HG02571 (cell line): ENCODE results near the gene RPL15.

Experiments used
- ATAC-seq: cut with Tn5 transposase; IDR thresholded peaks from one replicate; pipeline ENCODE4 v1.9.1; 2021; ENCODE audit warnings: mild to moderate bottlenecking, moderate library complexity; ENCODE audit not compliant: unreplicated experiment

The RPL15 gene

DNA sequence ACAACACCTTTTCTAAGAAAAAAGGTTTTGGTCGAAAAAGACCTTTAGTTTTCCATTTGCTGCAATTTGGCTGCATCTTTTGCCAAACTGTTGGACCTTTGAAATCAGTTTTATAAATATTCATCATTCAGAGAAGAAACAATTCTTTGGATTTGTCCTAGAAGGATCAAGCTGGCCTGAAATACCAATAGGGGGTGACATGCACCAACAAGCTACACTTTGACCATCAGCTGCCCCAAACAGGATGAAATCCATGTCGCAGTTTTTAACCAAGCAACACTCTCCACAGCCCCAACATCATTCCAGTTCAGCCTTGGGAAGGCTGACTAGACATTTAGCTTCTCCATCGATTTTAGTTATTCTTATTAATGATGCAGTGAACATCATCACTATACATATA, 9.8 kb downstream of the RPL15 start:
- ATAC-seq, result no peak

DNA sequence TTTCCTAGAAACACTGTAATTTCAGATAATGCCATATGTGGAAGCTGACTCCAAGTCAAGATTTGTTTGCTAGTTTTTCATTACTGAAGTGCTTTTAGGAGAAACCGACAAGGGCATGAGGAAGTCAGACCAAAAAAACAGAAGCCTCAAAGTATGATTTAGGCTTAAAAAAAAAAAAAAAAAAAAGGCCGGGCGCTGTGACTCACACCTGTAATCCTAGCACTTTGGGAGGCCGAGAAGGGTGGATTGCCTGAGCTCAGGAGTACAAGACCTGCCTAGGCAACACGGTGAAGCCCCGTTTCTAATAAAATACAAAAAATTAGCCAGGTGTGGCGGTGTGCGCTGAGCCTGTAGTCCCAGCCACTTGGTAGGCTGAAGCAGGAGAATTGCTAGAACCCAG, 11.6 kb downstream of the RPL15 start:
- no peak for ATAC-seq

DNA sequence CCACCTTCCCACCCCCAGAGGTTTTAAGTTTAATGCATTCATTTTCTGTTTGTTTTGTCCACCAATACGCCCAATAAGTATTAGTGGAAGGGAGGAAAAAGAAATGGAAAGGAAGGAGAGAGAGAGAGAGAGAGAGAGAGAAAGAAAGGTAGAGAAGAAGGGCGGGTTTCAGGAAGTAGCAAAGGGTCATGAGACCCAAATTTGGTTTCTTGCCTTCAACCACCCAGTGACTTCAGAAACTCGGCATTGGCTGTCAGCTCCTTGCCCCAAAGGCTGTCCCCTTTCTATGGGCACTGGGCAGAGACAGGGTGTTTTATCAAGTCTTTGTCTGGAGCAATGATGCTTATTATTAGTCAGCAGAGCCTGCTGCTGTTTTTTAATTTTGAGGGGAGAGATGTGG, 14.7 kb downstream of the RPL15 start:
- ATAC-seq, result no peak

DNA sequence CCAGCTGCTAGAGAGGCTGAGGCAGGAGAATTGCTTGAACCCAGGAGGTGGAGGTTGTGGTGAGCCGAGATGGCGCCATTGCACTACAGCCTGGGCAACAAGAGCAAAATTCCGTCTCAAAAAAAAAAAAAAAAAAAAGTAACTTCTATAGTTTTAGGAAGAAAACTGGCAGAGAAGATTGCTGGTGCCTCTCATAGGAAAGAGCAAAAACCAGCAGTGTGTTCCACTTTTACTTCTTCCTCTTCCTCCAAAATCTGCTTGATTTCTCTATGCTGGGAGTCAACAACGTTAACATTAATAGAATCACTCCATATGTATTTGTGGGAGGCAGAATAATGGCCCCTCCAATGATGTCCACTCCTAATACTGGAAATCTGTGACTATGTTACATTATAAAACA, 15.6 kb downstream of the RPL15 start:
- no peak for ATAC-seq

DNA sequence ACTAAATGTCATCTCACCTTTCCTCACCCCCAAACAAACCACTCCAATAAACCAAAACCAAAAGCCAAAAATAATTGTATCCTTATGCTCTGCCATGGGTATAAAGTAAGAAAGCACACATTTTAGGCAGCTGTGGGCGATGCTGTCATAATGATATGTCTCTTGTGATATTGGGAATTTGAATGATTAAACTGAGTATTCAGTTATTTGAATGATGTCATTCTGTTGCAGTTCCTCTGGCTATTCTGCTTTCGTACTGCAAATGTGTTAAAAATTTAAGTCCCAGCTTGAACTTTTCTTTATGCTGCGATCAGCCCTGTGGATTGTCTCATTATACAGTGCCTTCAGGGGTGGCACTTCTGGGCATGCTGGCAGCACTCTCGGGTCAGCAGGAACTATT, 17.3 kb downstream of the RPL15 start:
- ATAC-seq, result no peak

DNA sequence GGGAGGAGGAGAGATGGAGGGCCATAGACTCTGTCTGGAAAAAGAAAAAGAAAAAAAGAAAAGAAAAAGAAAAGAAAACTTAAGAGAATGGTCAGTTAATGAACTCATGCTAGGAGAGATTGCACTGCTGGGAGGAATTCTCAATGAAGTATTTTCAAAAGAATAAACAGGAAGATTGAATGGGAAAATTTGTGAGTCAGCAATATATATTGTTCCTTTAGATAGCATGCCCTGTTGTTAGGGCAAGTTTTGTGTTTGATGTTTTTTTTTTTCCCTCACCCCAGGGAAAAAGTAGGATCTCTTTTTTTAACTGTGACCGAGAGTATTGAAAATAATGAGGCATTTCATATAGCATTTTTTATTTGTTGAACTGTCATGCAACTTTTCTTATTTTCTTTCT, 20.4 kb downstream of the RPL15 start:
- no peak for ATAC-seq

DNA sequence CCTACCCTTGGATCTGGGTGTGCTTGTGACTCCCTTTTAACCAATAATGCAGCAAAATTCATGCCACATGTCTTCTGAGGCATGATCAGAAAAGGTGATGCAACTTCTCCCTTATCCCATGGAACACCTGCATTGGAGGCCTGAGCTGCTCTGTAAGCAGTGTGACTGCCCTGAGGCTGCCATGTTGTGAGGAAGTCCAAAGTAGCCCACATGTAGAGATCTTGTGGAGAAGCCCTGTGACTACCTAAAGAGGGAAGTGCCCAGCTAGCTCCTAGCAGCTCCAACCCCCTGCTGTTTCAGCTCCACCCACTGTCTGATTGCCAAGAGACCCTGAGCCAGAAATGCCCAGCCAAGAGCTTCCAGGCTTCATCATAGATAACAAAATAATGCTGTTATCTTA, 21.8 kb downstream of the RPL15 start:
- no peak for ATAC-seq

DNA sequence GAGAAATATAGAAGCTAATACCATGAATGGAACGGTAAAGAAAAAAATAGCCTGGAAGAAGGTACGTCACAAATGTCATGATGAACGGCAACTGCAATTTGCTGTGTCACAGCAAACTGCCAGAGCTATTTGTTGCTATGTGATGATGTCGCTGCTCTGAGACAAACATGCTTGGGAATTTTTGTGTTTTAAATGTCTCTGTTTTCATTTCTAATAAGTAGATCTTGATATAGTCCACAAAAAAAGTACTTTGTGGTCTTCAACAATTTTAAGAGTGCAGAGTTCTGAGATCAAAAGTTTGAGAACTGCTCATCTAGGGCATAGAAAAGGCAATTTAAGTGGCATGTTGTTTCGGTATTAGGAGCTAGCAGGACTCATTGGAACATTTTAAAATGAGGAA, 23.8 kb downstream of the RPL15 start:
- ATAC-seq, result no peak

DNA sequence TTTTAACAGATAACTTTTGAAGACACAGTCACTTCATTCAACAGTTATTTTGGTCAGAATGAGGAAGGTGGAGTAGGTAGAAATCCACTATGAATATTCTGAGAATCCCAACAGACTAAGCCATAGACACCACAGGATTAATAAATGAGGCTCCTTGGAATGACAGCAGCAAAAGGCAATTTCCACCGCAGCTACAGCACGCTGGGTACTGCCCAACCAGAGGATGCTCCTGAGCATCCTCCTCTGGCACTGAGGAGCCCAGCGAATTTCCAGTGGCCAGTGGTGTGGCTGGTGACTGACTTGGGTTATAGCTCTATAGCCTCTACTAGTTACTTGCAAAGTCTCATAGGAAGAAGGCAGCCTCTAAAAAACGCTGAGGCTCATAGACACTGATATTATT, 24.5 kb downstream of the RPL15 start:
- no peak for ATAC-seq

DNA sequence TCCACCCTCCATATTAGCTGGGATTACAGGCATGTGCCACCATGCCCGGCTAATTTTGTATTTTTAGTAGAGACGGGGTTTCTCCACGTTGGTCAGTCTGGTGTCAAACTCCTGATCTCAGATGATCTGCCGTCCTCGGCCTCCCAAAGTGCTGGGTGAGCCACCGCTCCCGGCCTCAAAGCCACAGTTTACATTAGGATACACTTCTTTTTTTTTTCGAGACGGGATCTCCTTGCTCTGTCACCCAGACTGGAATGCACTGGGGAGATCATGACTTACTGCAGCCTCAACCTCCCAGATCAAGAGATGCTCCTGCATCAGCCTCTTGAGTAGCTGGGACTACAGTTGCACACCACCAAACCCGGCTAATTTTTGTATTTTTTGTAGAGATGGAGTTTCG, 25.6 kb downstream of the RPL15 start:
- no peak for ATAC-seq

DNA sequence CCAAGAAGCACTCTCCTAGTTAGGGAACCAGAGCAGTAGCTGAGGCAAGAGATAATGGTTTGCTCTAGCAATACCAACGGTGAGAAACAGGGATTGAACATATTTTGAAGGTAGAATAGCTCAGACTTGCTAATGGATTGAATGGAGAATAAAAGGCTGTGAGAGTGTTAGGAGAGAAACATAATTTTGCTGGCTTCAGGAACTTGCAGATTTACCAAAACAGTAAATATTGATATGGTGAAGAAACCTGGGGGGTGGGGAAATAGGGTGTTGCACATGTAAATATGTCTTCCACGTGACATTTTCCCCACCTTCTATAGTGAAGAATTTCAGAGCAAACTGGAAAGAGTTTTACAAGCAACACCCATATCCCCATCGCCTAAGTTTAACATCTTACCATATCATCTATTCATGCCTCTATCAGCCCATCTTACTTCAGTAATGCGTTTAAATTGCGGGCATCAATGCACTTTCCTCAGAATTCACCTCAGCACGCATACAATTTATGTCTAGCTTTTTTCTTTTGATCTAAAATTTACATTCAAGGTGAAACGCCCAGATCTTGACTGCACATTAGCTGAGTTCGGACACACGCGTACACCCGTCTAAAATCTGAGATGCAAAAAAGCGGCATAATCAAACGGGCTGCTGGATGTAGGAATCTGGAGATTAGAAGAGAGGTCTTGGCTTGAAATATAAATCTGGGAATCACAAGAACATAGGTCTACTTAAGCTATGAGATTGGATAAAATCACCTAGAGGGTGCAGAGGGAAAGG, 27.3 kb downstream of the RPL15 start:
- ATAC-seq, result no peak

DNA sequence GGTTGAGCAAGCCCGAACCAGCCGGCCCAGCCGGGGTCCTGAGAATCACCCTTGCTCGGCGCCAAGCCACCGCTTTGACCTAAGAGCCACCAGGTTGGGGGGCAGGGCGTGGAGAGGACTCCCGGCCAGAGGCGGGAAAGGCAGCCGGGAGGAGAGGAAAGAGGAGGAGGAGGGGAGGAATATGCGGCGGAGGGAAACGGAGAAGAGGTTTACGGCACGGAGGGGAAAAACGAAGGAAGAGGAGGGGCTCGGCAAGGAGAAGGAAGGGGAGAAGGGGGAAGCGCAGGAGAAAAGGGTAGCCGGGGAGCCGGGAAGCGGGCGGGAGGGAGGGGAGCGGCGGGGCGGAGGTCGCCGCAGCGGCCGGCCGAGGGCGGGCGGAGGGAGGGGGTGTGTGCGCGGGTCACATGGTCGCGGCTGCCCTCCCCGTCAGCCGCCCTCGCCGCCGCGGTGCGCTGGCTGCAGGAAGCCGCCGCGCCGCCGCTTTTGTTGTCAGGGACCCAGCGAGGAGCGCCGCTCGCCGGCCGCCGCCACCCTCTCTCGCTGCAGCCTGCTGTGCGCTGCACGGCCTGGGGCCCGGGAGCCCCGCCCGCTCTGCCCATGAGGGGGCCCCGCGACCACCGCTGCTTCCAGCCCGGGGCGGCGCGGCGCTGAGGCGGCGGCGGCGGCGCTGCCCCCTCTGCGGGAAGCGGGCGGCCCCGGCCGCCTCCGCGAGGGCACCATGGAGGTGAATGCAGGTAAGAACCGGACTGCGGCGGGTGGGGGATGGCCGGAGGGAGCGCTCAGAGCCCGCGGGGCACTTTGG, 28.1 kb downstream of the RPL15 start, which contains the start of gene NR1D2:
Gene NR1D2, plus strand, starts transcription at position 426 of the 802 bp plus-strand sequence. Its CDS starts 293 bp downstream, at position 719.
- peak; percentile 58 for ATAC-seq

DNA sequence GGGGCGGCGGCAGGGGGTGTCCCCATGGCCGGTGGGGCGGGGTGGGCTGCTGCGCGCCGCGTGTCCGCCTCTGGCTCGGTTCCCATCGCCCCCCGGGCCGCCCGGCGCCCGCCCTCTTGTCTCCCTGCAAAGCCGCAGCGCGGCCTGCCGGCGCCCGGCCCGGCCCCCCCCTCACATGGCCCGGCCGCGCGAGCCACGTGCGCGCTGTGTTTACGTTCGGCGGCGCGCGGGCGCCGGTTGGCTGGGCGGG, 28.7 kb downstream of the RPL15 start:
- no peak for ATAC-seq

DNA sequence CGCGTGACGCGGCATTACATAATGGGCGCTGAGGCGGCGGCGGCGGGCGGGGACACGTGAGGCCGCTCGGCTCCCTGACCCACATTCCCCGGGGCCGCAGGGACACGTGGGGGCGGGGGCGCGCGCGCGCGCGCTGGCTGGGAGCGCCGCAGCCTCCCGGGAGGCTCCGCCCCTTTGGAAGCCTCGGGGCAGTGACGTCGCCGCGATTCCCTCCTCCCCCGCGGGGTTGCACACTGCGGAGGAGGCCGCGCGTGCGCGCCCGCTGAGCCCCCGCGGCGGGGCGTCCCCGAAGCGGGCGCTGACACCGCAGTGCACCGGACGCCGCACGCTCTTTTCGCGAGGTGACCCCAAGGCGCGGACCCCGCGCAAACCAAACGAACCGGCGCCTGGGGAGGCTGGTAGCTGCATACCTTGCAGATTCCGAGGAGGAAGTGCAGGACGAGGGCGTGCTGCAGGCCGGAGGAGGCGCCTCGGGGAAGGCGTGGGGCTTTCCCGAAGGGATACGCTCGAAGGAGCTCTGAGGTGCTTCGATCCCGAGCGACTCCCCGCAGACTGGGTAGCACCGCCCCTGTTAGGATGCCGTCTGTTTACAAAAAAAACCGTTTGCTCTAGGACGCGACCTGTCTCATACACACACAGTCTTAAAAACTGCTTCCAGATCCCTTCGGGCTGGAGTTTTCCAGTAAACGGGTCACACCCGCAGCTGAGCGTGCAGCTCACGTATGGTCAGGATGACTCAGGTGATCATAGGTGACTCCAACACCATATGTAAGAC, 29.2 kb downstream of the RPL15 start:
- ATAC-seq, result peak; percentile 77

DNA sequence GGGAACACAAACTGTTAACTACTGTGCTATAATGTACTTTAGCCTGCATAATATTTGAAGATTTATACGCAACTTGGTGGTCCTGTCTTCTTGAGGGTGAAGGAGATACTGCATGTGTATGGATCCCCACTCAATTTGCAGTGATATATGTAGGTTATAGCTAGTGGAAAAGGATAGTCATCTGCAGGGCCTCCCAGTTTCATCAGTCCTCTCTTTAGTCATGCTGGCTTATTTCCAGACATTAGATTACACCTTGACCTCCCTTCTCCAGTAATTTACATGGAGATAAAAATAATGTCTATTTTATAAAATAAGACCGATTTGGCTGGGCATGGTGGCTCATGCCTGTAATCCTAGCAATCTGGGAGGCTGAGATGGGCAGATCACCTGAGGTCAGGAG, 31.8 kb downstream of the RPL15 start:
- no peak for ATAC-seq

DNA sequence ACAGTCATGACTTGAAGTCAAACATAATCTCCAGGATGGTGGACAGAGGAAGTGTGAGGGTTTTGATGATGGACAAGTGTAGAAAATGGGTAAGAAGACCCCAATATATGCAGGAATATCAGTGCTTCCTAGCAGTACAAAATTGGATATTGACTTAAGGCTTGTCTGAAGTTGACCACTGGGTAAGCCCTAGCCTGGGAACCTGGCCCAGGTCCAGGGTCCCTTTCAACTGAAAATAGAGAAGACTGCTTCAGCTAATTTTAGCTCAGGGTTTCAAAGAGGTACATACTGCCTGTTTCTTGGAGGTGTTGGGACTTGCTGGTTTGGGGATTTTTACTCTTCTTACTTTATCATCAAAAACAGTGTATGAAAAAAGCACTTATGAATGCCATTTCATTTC, 32.9 kb downstream of the RPL15 start:
- ATAC-seq, result no peak

DNA sequence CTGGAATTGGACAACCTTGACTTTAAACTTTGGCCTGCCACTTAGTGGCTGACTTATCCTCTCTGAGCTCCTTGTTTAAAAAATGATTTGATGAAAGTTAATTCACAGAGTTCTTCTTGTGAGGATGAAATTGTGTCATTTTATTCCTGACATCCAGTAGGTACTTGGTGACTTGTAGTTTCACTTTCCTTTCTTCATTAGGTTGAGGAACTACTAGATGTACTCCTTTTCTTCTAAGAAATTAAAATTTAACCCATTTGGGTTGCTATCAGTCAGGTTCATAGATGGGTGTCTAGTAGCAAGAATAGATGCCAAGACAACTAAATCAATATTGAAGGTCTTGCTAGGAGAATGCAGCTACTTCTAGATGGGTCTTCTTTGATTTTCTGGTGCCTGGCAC, 33.4 kb downstream of the RPL15 start:
- no peak for ATAC-seq

DNA sequence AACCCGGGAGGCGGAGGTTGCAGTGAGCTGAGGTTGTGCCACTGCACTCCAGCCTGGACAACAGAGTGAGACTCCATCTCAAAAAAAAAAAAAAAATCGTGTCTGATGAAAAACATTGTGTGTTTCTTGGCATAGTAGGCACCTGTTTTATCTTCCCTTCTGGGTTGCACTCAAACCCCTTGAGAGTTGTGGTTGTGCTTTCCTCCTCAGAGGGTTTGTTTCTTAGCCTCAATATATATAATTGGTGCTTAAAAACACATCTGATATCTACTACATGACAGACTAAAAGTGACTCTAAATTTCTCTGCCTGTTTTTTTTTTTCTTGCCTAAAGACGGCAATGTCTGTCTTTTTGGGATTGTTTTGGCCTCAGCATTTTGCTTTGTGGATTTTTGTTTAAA, 35.7 kb downstream of the RPL15 start:
- peak; percentile 46 for ATAC-seq

DNA sequence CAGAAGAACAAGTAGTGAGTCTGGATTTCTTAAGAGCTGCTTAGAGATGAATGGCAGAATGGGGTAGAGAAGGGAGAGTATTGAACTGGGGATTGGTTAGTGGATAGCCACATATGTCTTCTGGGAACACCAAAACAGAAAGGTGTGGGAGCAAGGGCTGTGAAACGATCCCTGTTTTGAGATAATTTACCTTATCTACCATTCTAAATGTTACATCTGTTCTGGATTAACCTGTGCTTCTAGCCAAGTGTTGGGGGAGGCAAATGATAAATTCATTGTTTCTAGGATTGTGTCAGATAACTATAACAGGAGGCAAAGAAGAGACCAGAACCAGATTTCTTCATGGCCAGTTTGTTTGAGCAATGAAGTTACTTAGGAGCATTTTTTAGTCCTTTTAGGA, 36.6 kb downstream of the RPL15 start:
- no peak for ATAC-seq

DNA sequence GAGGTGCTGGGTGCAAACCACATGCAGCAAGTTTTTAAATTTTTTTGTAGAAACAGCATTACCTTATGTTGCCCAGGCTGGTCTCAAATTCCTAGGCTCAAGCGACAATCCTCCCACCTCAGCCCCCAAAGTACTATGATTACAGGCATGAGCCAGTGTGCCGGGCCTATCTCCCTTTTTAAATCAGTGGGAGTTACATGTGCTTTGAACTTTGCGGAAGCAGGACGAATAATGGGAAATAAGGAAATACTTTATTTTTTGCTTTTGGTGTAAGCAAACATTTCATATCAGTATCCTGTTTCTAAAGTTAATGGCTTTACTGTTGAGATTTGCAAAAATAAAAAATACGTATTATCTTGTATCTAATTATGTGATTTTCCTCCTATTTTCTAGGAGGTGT, 37.2 kb downstream of the RPL15 start:
- ATAC-seq, result no peak

DNA sequence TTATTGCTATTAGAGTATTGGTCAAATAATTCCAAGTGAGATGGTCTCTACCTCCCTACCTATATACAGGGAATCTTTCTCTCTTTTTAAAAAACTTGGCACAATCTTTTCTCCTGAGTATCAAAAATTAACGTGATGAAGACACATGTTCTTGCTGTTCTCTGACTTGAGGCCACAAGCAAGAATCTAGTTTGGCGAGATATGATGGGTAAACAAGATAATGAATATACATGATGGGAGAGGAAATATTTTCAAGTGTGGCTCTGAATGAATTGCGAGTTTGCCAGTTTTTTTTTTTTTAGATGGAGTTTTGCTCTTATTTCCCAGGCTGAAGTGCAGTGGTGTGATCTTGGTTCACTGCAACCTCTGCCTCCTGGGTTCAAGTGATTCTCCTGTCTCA, 39.8 kb downstream of the RPL15 start:
- ATAC-seq, result no peak
